ENCODE data around the gene SYNDIG1. TPM values are rescaled to one million over a fixed set of nuclear protein-coding genes. Genes with fewer than 3 reads are reported as not detected.

Gene SYNDIG1
- total and polyA plus RNA-seq, 9 of the 15 experiments (the other 6 are each of a cell fraction or from before 2014, with no cell fraction given), result not detected

GRCh38 chr20:24589815-24590177 is 120.4 kb downstream of the SYNDIG1 start:
- H4K20me1 ChIP-seq (replicated peaks; ENCODE audit: control insufficient read depth, insufficient read depth, low read length), result no peaks in the 10 kb centered on the region
- no peaks in the 10 kb centered on the region for H3K79me2 ChIP-seq (ENCODE audit: control insufficient read depth, insufficient read depth, low read length)
- H3K4me3 ChIP-seq, result no peak overlapping the region
- H3K4me2 ChIP-seq (ENCODE audit: insufficient read depth, low read length), result no peak overlapping the region
- ChIA-PET CTCF (ENCODE audit: low intra/inter-chr PET ratio) (no interaction called here), POLR2A (interaction anchor here (1.6 kb wide), 1 partner anchor 10 kb away, joined by 5 read pairs; no protein-coding TSS in a partner anchor)
- intact Hi-C loops (cut with micrococcal nuclease) (no loop called here), in situ Hi-C loops (cut with MboI) (no loop called here)
- no TSS peak for BruUV-seq (replicated peaks)
- no peaks in the 10 kb centered on the region for H3K36me3 ChIP-seq (ENCODE audit: control insufficient read depth, insufficient read depth, low read length)
- H3K9me3 ChIP-seq (replicated peaks; ENCODE audit: control insufficient read depth, insufficient read depth, low read depth, low read length), result no peaks in the 10 kb centered on the region
- no peak overlapping the region for H3K27ac ChIP-seq (ENCODE audit: extremely low read depth, low read depth, low read length)
- ATAC-seq (no peak), FAIRE-seq (no peak), DNase-seq (ENCODE audit: extremely low read depth in 1 of 4, low spot score in 3 of 4) (peak in 1 of 4 experiments; percentile 6)
- H2AFZ ChIP-seq (ENCODE audit: low read depth, low read length), result no peak overlapping the region
- H3K27me3 ChIP-seq (ENCODE audit: control insufficient read depth in 2 of 2, insufficient read depth in 2 of 2, low read length in 2 of 2), result peaks cover 0 to 2% of the 10 kb centered on the region in 2 experiments; a peak in 1 of 5 replicates
- 0% methylated on average over 10 of the region's 13 CpGs for WGBS (ENCODE audit: insufficient coverage, low coverage, missing lambda C conversion rate)
- TF ChIP-seq NCOA2 (IDR thresholded peaks at IDR 0.05; ENCODE audit: partially characterized antibody in 2 of 2), result no peak
- TF ChIP-seq SRSF9 (IDR thresholded peaks at IDR 0.05; ENCODE audit: borderline replicate concordance, low read depth, low read length), result no peak
- no peak for TF ChIP-seq ZNF121 (CRISPR knock-in tag; conservative IDR thresholded peaks at IDR 0.05)
- TF ChIP-seq STAT6 (CRISPR knock-in tag; IDR thresholded peaks at IDR 0.05), result no peak
- TF ChIP-seq SNRNP70 (optimal IDR thresholded peaks at IDR 0.05; ENCODE audit: low read depth, low read length), result no peak
- no peak for TF ChIP-seq ETV6 (IDR thresholded peaks at IDR 0.05; ENCODE audit: borderline replicate concordance in 1 of 2, low read depth in 2 of 2, low read length in 1 of 2)
- TF ChIP-seq ETV6 (CRISPR knock-in tag; IDR thresholded peaks at IDR 0.05; ENCODE audit: borderline replicate concordance), result no peak
- no peak for TF ChIP-seq HOMEZ (CRISPR knock-in tag; IDR thresholded peaks at IDR 0.05)
- TF ChIP-seq TCFL5 (CRISPR knock-in tag; conservative IDR thresholded peaks at IDR 0.05), result no peak
- no peak for TF ChIP-seq NCOA4 (IDR thresholded peaks at IDR 0.05; ENCODE audit: partially characterized antibody)
- H3K9ac ChIP-seq (ENCODE audit: insufficient read depth in 1 of 2, low read depth in 2 of 2, low read length in 2 of 2), result no peak overlapping the region
- H3K4me1 ChIP-seq (replicated peaks in 1 of 2; ENCODE audit: control insufficient read depth in 2 of 2, insufficient read depth in 2 of 2, low read length in 2 of 2), result no peaks in the 10 kb centered on the region; a peak in 1 of 5 replicates
- H3K9me1 ChIP-seq (ENCODE audit: control insufficient read depth, insufficient read depth, low read length), result no peaks in the 10 kb centered on the region
